ENCODE measurements around the gene TMCC1. TPM values are rescaled to one million over a fixed set of nuclear protein-coding genes. Genes with fewer than 3 reads are reported as not detected.

Gene TMCC1
- polyA plus RNA-seq, 1 of the 3 experiments (the other 2 are of a cell fraction), result 7.2 TPM

DNA sequence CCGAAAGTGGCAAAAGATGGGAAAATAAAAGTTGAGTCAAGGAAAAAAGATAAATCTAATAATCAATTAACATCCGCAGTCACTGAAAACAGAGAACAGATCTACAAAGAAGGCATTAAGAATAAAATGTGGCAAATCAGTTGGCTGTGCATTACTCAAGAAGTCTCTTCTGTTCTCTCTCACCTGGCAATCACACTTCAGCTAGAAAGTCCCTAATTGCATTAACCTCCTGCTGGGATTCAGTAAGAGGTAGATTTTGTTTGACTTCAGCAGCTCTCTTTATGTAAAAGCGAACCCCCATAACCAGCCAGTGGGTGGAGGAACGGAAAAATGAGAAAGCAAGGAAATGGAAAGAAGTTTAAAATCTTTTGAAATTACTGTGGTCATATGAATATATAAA is 192.3 kb downstream of the TMCC1 start:
- Histone ChIP-seq H3F3A (replicated peaks; ENCODE audit: insufficient read depth) (no peaks in the 10 kb centered on the region), H3K4me1 (ENCODE audit: control insufficient read depth in 1 of 2, insufficient read depth in 2 of 2, low read depth in 1 of 2, low read length in 1 of 2) (no peaks in the 10 kb centered on the region; a peak in 2 of 4 replicates), H3K4me2 (no peak overlapping the region), H3K9me3 (no peaks in the 10 kb centered on the region), H4K20me1 (ENCODE audit: insufficient read depth) (no peaks in the 10 kb centered on the region), H3K9me2 (no peaks in the 10 kb centered on the region), H3K27me3 (ENCODE audit: insufficient read depth) (no peaks in the 10 kb centered on the region), H3K4me3 (ENCODE audit: low read depth in 2 of 2, low read length in 1 of 2) (no peak overlapping the region), H3K79me2 (ENCODE audit: insufficient read depth) (no peaks in the 10 kb centered on the region), H3K27ac (ENCODE audit: low read depth in 2 of 2, low read length in 1 of 2) (no peak overlapping the region), H3K9ac (no peak overlapping the region), H3K36me3 (replicated peaks in 1 of 2; ENCODE audit: control insufficient read depth in 1 of 2, insufficient read depth in 2 of 2, low read length in 1 of 2) (no peaks in the 10 kb centered on the region), H2AFZ (ENCODE audit: low read depth) (no peak overlapping the region)
- CTCF ChIA-PET, result interaction anchor here (0.6 kb wide), 1 partner anchor 109 kb away, joined by 3 read pairs; no protein-coding TSS in a partner anchor
- POLR2A ChIA-PET, result no interaction called here
- TF ChIP-seq RAD21 (IDR thresholded peaks at IDR 0.05; ENCODE audit: low read length) (no peak), RXRA (IDR thresholded peaks at IDR 0.05; ENCODE audit: borderline replicate concordance, low read depth) (no peak), RFX5 (IDR thresholded peaks at IDR 0.05; ENCODE audit: low read length) (no peak), RCOR1 (IDR thresholded peaks at IDR 0.05; ENCODE audit: low read length) (no peak), GATA2 (CRISPR knock-in tag; IDR thresholded peaks at IDR 0.05) (no peak), YY1 (IDR thresholded peaks at IDR 0.05; ENCODE audit: low read depth) (no peak), FOXM1 (IDR thresholded peaks at IDR 0.05; ENCODE audit: low read depth) (no peak), TAF1 (IDR thresholded peaks at IDR 0.05; ENCODE audit: borderline replicate concordance, low read depth, low read length) (no peak), SMC3 (IDR thresholded peaks at IDR 0.05; ENCODE audit: low read depth, low read length) (no peak), SIN3A (IDR thresholded peaks at IDR 0.05; ENCODE audit: borderline replicate concordance, low read depth, low read length) (no peak), FOXJ3 (CRISPR knock-in tag; IDR thresholded peaks at IDR 0.05) (no peak), FOSL2 (IDR thresholded peaks at IDR 0.05; ENCODE audit: borderline replicate concordance, low read depth) (no peak), CHD2 (IDR thresholded peaks at IDR 0.05; ENCODE audit: low read length, partially characterized antibody) (no peak), NFIC (IDR thresholded peaks at IDR 0.05; ENCODE audit: borderline replicate concordance) (no peak)
- TF ChIP-seq, protein P1, sequence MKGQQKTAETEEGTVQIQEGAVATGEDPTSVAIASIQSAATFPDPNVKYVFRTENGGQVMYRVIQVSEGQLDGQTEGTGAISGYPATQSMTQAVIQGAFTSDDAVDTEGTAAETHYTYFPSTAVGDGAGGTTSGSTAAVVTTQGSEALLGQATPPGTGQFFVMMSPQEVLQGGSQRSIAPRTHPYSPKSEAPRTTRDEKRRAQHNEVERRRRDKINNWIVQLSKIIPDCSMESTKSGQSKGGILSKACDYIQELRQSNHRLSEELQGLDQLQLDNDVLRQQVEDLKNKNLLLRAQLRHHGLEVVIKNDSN (IDR thresholded peaks at IDR 0.05; ENCODE audit: borderline replicate concordance, low read depth), result no peak
- TF ChIP-seq, protein P2, sequence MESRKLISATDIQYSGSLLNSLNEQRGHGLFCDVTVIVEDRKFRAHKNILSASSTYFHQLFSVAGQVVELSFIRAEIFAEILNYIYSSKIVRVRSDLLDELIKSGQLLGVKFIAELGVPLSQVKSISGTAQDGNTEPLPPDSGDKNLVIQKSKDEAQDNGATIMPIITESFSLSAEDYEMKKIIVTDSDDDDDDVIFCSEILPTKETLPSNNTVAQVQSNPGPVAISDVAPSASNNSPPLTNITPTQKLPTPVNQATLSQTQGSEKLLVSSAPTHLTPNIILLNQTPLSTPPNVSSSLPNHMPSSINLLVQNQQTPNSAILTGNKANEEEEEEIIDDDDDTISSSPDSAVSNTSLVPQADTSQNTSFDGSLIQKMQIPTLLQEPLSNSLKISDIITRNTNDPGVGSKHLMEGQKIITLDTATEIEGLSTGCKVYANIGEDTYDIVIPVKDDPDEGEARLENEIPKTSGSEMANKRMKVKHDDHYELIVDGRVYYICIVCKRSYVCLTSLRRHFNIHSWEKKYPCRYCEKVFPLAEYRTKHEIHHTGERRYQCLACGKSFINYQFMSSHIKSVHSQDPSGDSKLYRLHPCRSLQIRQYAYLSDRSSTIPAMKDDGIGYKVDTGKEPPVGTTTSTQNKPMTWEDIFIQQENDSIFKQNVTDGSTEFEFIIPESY (IDR thresholded peaks at IDR 0.05; ENCODE audit: borderline replicate concordance, low read depth), result no peak
- TF ChIP-seq, protein P3, sequence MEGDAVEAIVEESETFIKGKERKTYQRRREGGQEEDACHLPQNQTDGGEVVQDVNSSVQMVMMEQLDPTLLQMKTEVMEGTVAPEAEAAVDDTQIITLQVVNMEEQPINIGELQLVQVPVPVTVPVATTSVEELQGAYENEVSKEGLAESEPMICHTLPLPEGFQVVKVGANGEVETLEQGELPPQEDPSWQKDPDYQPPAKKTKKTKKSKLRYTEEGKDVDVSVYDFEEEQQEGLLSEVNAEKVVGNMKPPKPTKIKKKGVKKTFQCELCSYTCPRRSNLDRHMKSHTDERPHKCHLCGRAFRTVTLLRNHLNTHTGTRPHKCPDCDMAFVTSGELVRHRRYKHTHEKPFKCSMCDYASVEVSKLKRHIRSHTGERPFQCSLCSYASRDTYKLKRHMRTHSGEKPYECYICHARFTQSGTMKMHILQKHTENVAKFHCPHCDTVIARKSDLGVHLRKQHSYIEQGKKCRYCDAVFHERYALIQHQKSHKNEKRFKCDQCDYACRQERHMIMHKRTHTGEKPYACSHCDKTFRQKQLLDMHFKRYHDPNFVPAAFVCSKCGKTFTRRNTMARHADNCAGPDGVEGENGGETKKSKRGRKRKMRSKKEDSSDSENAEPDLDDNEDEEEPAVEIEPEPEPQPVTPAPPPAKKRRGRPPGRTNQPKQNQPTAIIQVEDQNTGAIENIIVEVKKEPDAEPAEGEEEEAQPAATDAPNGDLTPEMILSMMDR (IDR thresholded peaks at IDR 0.05), result no peak
- WGBS (ENCODE audit: low lambda C conversion rate), result 90% methylated on average over 4 of the region's 4 CpGs
- no peak for DNase-seq
